ENCODE measurements around the gene SRPRA.

GRCh38 chr11:126311401-126312291 is 43.0 kb upstream of the SRPRA start:
- TF ChIP-seq POLR2A (IDR thresholded peaks at IDR 0.05) (no peak), POLR2AphosphoS5 (IDR thresholded peaks at IDR 0.05) (no peak)

Measured in breast epithelium (tissue), 3 donors.